Neuron (in vitro differentiated cells): Measurements from ENCODE around the gene TEF.

Source experiments
- H2AFZ ChIP-seq: one replicate; pipeline ENCODE4 v1.6.1; 2013; ENCODE audit warnings: low read depth, mild to moderate bottlenecking, inconsistent platforms, low read length, moderate library complexity
- H3K27me3 ChIP-seq: one replicate; pipeline ENCODE4 v1.6.1; 2013; ENCODE audit warnings: low read length; ENCODE audit not compliant: insufficient read depth
- H3K36me3 ChIP-seq: one replicate; pipeline ENCODE4 v1.6.1; 2013; ENCODE audit warnings: low read length; ENCODE audit not compliant: insufficient read depth
- H3K4me1 ChIP-seq: one replicate; pipeline ENCODE4 v1.6.1; 2013; ENCODE audit warnings: low read length; ENCODE audit not compliant: insufficient read depth
- H3K4me3 ChIP-seq: 2 replicates; pipeline ENCODE4 v1.5.1; 2013; ENCODE audit warnings: mild to moderate bottlenecking, low read length, moderate library complexity
- H3K9me3 ChIP-seq: one replicate; pipeline ENCODE4 v1.6.1; 2013; ENCODE audit warnings: low read length

The TEF gene

GRCh38 chr22:41344189-41344788, 37.5 kb upstream of the TEF start:
- H3K4me3 ChIP-seq = no peak overlapping the region
- no peaks in the 10 kb centered on the region for H3K9me3 ChIP-seq
- H2AFZ ChIP-seq = no peak overlapping the region
- H3K4me1 ChIP-seq = no peaks in the 10 kb centered on the region
- no peaks in the 10 kb centered on the region for H3K27me3 ChIP-seq
- peaks cover 81% of the 10 kb centered on the region for H3K36me3 ChIP-seq

DNA sequence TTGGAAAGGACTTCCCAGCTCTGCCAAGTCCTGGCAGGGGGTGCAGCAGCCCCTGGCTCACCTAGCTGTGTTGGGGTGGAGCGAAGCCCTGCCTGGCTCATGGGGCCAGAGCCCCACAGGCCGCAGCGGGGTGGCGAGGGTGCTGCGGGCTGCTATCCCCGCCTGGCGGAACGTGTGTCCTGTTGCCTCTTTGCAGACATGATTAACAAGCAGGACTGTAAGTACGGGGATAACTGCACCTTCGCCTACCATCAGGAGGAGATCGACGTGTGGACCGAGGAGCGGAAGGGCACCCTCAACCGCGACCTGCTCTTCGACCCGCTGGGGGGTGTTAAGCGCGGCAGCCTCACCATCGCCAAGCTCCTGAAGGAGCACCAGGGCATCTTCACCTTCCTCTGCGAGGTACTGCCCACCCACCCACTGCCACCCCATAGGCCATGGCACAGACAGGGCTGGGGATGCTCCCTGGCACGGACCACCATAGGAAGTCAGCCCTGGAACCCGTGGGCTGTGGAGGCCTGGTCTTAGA, 35.9 kb upstream of the TEF start:
- peaks cover 82% of the 10 kb centered on the region for H3K36me3 ChIP-seq
- H3K9me3 ChIP-seq = no peaks in the 10 kb centered on the region
- no peaks in the 10 kb centered on the region for H3K4me1 ChIP-seq
- H3K27me3 ChIP-seq = no peaks in the 10 kb centered on the region
- no peak overlapping the region for H2AFZ ChIP-seq
- H3K4me3 ChIP-seq = no peak overlapping the region

DNA sequence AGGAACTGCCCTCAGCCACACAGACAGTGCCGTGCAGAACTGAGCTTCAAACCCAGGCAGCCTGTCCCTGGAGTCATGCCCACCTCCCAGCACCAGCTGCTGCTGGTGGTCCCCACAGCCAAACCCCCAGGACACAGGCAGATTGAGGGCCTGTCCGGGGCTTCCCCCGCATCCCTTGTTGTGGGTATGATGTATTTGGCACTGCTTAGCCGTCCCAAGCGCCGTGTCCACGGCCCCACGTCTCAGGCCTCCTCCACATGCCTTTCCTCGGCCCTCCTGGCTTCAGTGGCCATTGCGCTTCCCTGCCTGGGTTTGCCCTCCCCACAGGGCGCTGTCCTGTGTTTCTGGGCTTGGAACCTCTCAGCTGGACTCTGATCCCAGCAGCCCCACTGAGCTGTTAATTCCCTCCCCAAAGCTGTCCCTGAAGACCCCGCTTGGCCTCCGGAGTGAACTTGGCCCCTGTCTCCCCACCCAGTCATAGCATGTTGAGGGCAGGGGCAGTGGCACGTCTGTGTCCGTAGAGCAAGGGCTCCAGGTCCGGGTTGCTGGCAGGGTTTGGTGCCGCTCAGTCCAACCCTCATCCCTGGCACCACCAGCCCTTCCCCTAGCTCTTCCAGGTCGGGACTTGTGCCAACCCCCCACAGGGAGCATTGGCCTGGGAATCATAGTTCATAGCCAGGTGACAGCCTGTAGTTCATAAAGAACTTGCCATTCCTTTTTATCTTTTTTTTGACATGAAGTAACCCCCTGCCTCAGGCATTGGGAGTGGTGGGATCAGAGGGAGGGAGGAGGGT, 34.5 kb upstream of the TEF start:
- H3K4me3 ChIP-seq = no peak overlapping the region
- H3K27me3 ChIP-seq = no peaks in the 10 kb centered on the region
- H3K9me3 ChIP-seq = no peaks in the 10 kb centered on the region
- no peaks in the 10 kb centered on the region for H3K4me1 ChIP-seq
- H3K36me3 ChIP-seq = peaks cover 89% of the 10 kb centered on the region
- no peak overlapping the region for H2AFZ ChIP-seq

- H3K36me3 ChIP-seq = peaks cover 84% of the 10 kb centered on the region
Measured at GRCh38 chr22:41348964-41349484, 32.7 kb upstream of the TEF start.

GRCh38 chr22:41350087-41350486, 31.7 kb upstream of the TEF start:
- Histone ChIP-seq H3K9me3 (no peaks in the 10 kb centered on the region), H3K27me3 (no peaks in the 10 kb centered on the region), H2AFZ (no peak overlapping the region), H3K4me3 (no peak overlapping the region), H3K36me3 (peaks cover 84% of the 10 kb centered on the region), H3K4me1 (no peaks in the 10 kb centered on the region)

More at GRCh38 chr22:41348964-41349484, 32.7 kb upstream of the TEF start:
- Histone ChIP-seq H2AFZ (no peak overlapping the region), H3K9me3 (no peaks in the 10 kb centered on the region), H3K4me1 (no peaks in the 10 kb centered on the region), H3K4me3 (no peak overlapping the region), H3K27me3 (no peaks in the 10 kb centered on the region)

GRCh38 chr22:41351011-41351410, 30.7 kb upstream of the TEF start:
- no peak overlapping the region for H3K4me3 ChIP-seq
- no peaks in the 10 kb centered on the region for H3K27me3 ChIP-seq
- H3K4me1 ChIP-seq = no peaks in the 10 kb centered on the region
- peaks cover 88% of the 10 kb centered on the region for H3K36me3 ChIP-seq
- H3K9me3 ChIP-seq = no peaks in the 10 kb centered on the region
- H2AFZ ChIP-seq = no peak overlapping the region

GRCh38 chr22:41352058-41352457, 29.7 kb upstream of the TEF start:
- Histone ChIP-seq H3K36me3 (peaks cover 90% of the 10 kb centered on the region), H2AFZ (no peak overlapping the region), H3K4me3 (no peak overlapping the region), H3K9me3 (no peaks in the 10 kb centered on the region), H3K4me1 (no peaks in the 10 kb centered on the region), H3K27me3 (no peaks in the 10 kb centered on the region)

- Histone ChIP-seq H3K4me3 (no peak overlapping the region), H3K9me3 (no peaks in the 10 kb centered on the region), H3K4me1 (no peaks in the 10 kb centered on the region), H2AFZ (no peak overlapping the region), H3K36me3 (peaks cover 87% of the 10 kb centered on the region), H3K27me3 (no peaks in the 10 kb centered on the region)
Measured at GRCh38 chr22:41353862-41354575, 27.7 kb upstream of the TEF start.

GRCh38 chr22:41354979-41355378, 26.8 kb upstream of the TEF start:
- Histone ChIP-seq H3K27me3 (no peaks in the 10 kb centered on the region), H2AFZ (no peak overlapping the region), H3K36me3 (peaks cover 78% of the 10 kb centered on the region), H3K9me3 (no peaks in the 10 kb centered on the region), H3K4me1 (no peaks in the 10 kb centered on the region), H3K4me3 (no peak overlapping the region)

DNA sequence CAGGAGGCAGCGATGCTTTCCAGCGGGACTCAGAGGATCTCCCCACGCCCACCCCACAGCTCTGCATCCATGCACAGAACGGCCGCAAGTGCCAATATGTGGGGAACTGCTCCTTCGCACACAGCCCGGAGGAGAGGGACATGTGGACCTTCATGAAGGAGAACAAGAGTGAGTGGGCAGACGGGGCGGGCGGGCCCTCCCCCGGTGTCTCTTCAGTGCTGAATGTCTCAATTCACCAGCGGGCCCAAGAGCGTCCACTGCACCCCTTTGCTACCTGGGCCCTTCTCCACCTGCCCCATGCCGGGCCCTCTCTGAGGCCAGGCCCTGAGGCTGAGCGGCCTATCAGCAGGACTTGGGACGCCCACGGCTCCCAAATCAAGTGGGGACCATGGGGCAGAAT, 25.8 kb upstream of the TEF start:
- Histone ChIP-seq H2AFZ (no peak overlapping the region), H3K4me3 (no peak overlapping the region), H3K27me3 (no peaks in the 10 kb centered on the region), H3K36me3 (peaks cover 69% of the 10 kb centered on the region), H3K4me1 (no peaks in the 10 kb centered on the region), H3K9me3 (no peaks in the 10 kb centered on the region)

DNA sequence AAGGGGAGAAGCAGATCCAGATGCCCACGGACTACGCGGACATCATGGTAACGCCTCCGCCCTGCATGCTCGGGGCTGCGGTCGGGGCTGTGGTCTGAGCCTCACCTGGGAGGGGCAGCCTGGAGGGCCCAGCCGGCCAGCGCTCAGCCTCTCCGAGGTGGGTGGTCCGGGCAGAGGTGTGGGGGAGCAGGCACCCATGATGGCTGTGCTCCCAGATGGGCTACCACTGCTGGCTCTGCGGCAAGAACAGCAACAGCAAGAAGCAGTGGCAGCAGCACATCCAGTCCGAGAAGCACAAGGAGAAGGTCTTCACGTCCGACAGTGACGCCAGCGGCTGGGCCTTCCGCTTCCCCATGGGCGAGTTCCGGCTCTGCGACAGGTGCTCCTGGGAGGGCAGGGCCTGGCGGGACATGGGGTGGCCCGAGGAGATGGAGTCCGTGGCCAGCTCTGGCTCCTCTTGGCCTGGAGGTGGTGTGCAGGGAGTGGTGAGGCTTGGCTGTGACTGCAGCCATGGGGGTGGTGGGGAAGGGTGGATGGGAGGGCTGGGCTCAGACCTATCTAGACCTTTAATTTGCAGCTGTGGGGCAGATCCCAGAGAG, 25.2 kb upstream of the TEF start:
- no peaks in the 10 kb centered on the region for H3K9me3 ChIP-seq
- peaks cover 62% of the 10 kb centered on the region for H3K36me3 ChIP-seq
- no peaks in the 10 kb centered on the region for H3K27me3 ChIP-seq
- no peak overlapping the region for H2AFZ ChIP-seq
- no peak overlapping the region for H3K4me3 ChIP-seq
- H3K4me1 ChIP-seq = no peaks in the 10 kb centered on the region

- Histone ChIP-seq H3K27me3 (no peaks in the 10 kb centered on the region), H3K4me3 (no peak overlapping the region), H3K9me3 (no peaks in the 10 kb centered on the region), H2AFZ (no peak overlapping the region), H3K36me3 (peaks cover 57% of the 10 kb centered on the region), H3K4me1 (no peaks in the 10 kb centered on the region)
Measured at GRCh38 chr22:41357191-41357590, 24.6 kb upstream of the TEF start.

GRCh38 chr22:41358927-41359326, 22.8 kb upstream of the TEF start:
- H3K4me3 ChIP-seq = no peak overlapping the region
- no peaks in the 10 kb centered on the region for H3K27me3 ChIP-seq
- H3K9me3 ChIP-seq = no peaks in the 10 kb centered on the region
- H3K4me1 ChIP-seq = no peaks in the 10 kb centered on the region
- peaks cover 47% of the 10 kb centered on the region for H3K36me3 ChIP-seq
- H2AFZ ChIP-seq = no peak overlapping the region
